Right lobe of liver (tissue), 6 donors: Measurements from ENCODE around the gene CUX1. TPM values are rescaled to one million over a fixed set of nuclear protein-coding genes. Genes with fewer than 3 reads are reported as not detected.

Experiments used
- ATAC-seq, 4 donors: fragments of 200-7000 bp; cut with Tn5 transposase; one replicate each; pipeline ENCODE4 v1.9.1; 2020; ENCODE audit warnings: mild to moderate bottlenecking in 4 of 4, moderate library complexity in 4 of 4
- DNase-seq, 3 donors: peaks; one replicate each; pipeline ENCODE4 v3.0.0-alpha.2; 2020
- H3K27ac ChIP-seq, 3 donors: fragments of 200-600 bp; one replicate each; pipeline ENCODE4 v1.8.0; 2022
- H3K27me3 ChIP-seq, 2 donors: fragments of 200-600 bp; one replicate each; pipeline ENCODE4 v1.8.0; 2022
- H3K36me3 ChIP-seq, 4 donors: fragments of 200-600 bp; sonication (generic) in 1 of 4; one replicate each; pipeline versions ENCODE4 v1.5.1 to v1.8.0; 2017 to 2022; ENCODE audit warnings: control low read depth in 1 of 4
- H3K4me1 ChIP-seq, 4 donors: fragments of 200-600 bp; sonication (generic) in 1 of 4; one replicate each; pipeline versions ENCODE4 v1.5.1 to v1.8.0; 2017 to 2022; ENCODE audit warnings: control low read depth in 1 of 4
- H3K4me3 ChIP-seq, 3 donors: fragments of 200-600 bp; one replicate each; pipeline ENCODE4 v1.8.0; 2022
- H3K9me3 ChIP-seq, 4 donors: fragments of 200-600 bp; sonication (generic) in 1 of 4; one replicate each; pipeline versions ENCODE4 v1.5.1 to v1.8.0; 2017 to 2022; ENCODE audit warnings: control low read depth in 1 of 4
- POLR2A ChIP-seq: fragments of 450-650 bp; IDR thresholded peaks from one replicate; pipeline ENCODE4 v1.6.1; 2017; ENCODE audit warnings: antibody characterized with exemption, mild to moderate bottlenecking
- WGBS: methylation state at CpG from one replicate; pipeline ENCODE4 v1.1.6; 2018; ENCODE audit warnings: low coverage, low lambda C conversion rate; ENCODE audit not compliant: insufficient coverage; ENCODE audit errors: missing lambda C conversion rate; 5-methylcytosine and 5-hydroxymethylcytosine counted together
- intact Hi-C, 2 donors: fragments of 100-400 bp; cut with DNase I; formaldehyde crosslinking; loops; one replicate each; pipeline versions ENCODE4 v1.11.2 to v1.14.1; 2022
- total RNA-seq, 6 experiments: library from RNA; depleted of rRNA in 2 of 6; stranded (reverse); fragments of >200 nt in 2 of 6; fragmentation: NEBNext Ultra II Directional in 3 of 6; extraction: Animal tissue kit (Norgen Biotek cat#: 25700) in 3 of 6; gene quantifications; one replicate each; pipeline versions ENCODE4 v1.1.0 to v1.2.4, GENCODE V29; 2016 to 2023
- TF ChIP-seq, protein P1 (sequence below), 4 donors: fragments of 200-600 bp in 3 of 4; fragments of 450-650 bp in 1 of 4; IDR thresholded peaks; one replicate each; pipeline versions ENCODE4 v1.5.1 to v1.8.0; 2016 to 2022; ENCODE audit warnings: antibody characterized with exemption in 4 of 4, mild to moderate bottlenecking in 2 of 4
- donor health status: DM: no; HTN: yes; CAD: no.
- donor health status: DM: no; HTN: no; CAD: no.
- donor health status: DM: no; HTN: no; CAD: no.
- donor health status: DM: no; HTN: yes; CAD: no.
- donor health status: DM: no; HTN: yes; CAD: no.

CUX1 gene
- total RNA-seq, 6 experiments from 2014 or later = 34.3 to 53.1 (median 40.6) TPM

DNA sequence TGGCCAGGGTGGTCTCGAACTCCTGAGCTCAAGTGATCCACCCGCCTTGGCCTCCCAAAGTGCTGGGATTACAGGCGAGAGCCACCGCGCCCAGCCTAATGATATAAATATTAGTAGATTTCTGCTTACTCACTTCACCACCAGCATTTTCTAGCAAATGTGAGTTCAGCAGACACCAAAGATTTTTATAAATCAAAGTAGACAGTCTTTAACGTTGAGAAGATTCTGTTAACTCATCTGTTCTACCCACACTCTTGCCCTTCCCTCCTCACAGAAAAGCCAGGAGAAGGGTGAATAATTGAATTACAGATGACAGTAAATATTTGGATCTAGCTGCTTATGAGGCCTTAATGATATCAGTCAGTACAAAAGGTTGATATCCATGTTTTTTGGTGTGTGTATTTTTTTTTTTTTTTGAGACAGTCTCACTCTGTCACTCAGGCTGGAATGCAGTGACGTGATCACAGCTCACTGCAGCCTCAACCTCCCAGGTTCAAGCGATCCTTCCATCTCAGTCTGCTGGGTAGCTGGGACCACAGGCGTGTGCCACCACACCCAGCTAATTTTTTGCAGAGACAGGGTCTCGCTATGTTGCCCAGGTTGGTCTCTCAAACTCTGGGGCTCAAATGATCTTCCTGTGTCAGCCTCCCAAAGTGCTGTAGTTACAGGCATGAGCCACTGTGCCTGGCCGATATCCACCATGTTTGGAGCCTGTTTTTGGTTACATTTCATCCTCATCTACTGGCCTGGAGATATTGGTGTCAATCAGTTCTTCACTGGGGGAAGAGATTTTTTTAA, 120.5 kb downstream of the CUX1 start:
- Histone ChIP-seq H3K9me3 (no peaks in the 10 kb centered on the region), H3K4me1 (peaks cover 0 to 49% (median 23%) of the 10 kb centered on the region in 4 donors), H3K27me3 (no peaks in the 10 kb centered on the region), H3K27ac (no peak overlapping the region), H3K4me3 (no peak overlapping the region), H3K36me3 (no peaks in the 10 kb centered on the region)
- 91% methylated on average over 8 of the region's 11 CpGs for whole genome bisulfite sequencing
- intact Hi-C loops = no loop called here
- TF ChIP-seq POLR2A = no peak
- TF ChIP-seq, protein P1, sequence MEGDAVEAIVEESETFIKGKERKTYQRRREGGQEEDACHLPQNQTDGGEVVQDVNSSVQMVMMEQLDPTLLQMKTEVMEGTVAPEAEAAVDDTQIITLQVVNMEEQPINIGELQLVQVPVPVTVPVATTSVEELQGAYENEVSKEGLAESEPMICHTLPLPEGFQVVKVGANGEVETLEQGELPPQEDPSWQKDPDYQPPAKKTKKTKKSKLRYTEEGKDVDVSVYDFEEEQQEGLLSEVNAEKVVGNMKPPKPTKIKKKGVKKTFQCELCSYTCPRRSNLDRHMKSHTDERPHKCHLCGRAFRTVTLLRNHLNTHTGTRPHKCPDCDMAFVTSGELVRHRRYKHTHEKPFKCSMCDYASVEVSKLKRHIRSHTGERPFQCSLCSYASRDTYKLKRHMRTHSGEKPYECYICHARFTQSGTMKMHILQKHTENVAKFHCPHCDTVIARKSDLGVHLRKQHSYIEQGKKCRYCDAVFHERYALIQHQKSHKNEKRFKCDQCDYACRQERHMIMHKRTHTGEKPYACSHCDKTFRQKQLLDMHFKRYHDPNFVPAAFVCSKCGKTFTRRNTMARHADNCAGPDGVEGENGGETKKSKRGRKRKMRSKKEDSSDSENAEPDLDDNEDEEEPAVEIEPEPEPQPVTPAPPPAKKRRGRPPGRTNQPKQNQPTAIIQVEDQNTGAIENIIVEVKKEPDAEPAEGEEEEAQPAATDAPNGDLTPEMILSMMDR (IDR thresholded peaks at IDR 0.05) = no peak
- no peak for DNase-seq
- no peak for ATAC-seq

DNA sequence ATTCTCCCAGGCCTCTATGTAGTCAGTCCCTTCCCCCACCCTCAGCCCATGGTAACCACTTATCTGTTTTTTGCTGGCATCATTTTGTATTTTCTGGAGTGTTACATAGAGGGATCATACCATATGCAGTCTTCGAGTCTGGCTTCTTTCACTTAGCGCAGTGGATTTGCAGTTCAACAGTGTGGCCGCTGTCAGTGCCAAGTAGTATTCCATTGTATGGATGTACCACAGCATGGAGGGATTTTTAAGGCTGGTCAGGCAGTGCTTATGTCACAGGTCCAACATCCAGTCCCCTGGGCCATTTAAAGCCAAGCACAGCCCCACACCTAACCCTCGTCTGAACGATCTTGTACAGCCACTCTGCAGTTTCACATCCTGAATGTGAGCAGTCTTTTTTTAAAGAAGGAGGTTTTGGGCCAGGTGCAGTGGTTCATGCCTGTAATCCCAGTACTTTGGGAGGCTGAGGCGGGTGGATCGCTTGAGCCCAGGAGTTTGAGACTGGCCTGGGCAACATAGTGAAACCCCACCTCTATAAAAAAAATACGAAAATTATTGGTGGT, 121.8 kb downstream of the CUX1 start:
- 100% methylated on average over 3 of the region's 8 CpGs for WGBS
- no peak for TF ChIP-seq POLR2A
- TF ChIP-seq, protein P1 (IDR thresholded peaks at IDR 0.05) = no peak
- DNase-seq = no peak
- Histone ChIP-seq H3K27ac (no peak overlapping the region), H3K36me3 (no peaks in the 10 kb centered on the region), H3K9me3 (no peaks in the 10 kb centered on the region), H3K4me1 (peaks cover 0 to 44% (median 24%) of the 10 kb centered on the region in 4 donors), H3K4me3 (no peak overlapping the region), H3K27me3 (no peaks in the 10 kb centered on the region)
- intact Hi-C loops = no loop called here
- ATAC-seq = no peak

DNA sequence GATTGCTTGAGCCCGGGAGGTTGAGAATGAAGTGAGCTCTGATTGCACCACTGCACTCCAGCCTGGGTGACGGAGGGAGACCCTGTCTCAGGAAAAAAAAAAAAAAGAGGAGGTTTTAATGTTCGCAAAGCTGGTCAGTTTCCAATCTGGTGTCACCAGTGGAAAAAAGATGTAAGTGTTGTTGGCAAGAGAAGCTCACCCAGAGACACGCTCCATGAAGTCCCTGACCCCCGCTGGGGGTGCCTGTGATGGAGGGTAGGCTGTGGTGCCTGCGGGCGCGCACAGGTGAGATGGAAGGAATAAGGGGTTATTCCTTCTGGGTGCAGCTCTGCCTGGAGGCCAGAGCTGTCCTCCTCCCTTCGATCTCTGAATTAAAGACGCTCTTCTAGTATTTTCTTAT, 122.7 kb downstream of the CUX1 start:
- Histone ChIP-seq H3K36me3 (no peaks in the 10 kb centered on the region), H3K27ac (no peak overlapping the region), H3K9me3 (no peaks in the 10 kb centered on the region), H3K4me1 (peaks cover 0 to 43% (median 19%) of the 10 kb centered on the region in 4 donors), H3K27me3 (no peaks in the 10 kb centered on the region), H3K4me3 (no peak overlapping the region)
- no peak for TF ChIP-seq POLR2A
- TF ChIP-seq, protein P1 (IDR thresholded peaks at IDR 0.05) = no peak
- ATAC-seq (no peak), DNase-seq (no peak)
- WGBS = 100% methylated on average over 4 of the region's 10 CpGs
- intact Hi-C loops = no loop called here

DNA sequence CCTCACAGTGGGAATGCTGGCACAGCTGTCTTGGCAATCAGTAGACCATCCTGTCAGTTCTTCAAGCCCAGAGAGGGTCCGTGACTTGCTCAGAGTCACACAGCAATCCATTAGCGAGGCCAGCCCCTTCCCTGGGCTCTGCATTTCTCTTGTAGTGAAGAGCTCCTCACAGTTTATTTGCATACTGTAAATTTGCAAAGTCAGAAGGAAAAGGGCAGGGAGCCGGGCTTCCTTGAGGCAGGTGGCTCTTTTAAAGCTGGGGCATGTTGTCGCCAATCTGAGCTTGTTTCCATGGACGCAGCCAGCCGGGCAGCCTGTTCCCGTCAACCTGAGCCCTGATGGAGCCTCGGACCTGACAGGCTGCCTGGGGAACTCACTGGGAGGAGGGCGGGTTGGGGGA, 123.4 kb downstream of the CUX1 start:
- TF ChIP-seq, protein P1 (IDR thresholded peaks at IDR 0.05) = no peak
- no peak for TF ChIP-seq POLR2A
- intact Hi-C loops = no loop called here
- no peak for DNase-seq
- Histone ChIP-seq H3K27ac (peak overlapping the region in 1 of 3 donors; percentile 87), H3K9me3 (no peaks in the 10 kb centered on the region), H3K36me3 (no peaks in the 10 kb centered on the region), H3K27me3 (no peaks in the 10 kb centered on the region), H3K4me1 (peaks cover 0 to 45% (median 18%) of the 10 kb centered on the region in 4 donors), H3K4me3 (no peak overlapping the region)
- 67% methylated on average over 7 of the region's 9 CpGs for WGBS
- ATAC-seq = no peak
